NCI-H82 (cell line): ENCODE measurements around the gene SERPINA4.
A peak's percentile ranks its signal among the peaks of the same experiment; 100 is the strongest.

ENCODE experiments used
- DNase-seq: peaks from one replicate; lab custom pipeline; 2025; lab: John Stamatoyannopoulos, UW

The SERPINA4 gene, protein sequence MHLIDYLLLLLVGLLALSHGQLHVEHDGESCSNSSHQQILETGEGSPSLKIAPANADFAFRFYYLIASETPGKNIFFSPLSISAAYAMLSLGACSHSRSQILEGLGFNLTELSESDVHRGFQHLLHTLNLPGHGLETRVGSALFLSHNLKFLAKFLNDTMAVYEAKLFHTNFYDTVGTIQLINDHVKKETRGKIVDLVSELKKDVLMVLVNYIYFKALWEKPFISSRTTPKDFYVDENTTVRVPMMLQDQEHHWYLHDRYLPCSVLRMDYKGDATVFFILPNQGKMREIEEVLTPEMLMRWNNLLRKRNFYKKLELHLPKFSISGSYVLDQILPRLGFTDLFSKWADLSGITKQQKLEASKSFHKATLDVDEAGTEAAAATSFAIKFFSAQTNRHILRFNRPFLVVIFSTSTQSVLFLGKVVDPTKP

DNA sequence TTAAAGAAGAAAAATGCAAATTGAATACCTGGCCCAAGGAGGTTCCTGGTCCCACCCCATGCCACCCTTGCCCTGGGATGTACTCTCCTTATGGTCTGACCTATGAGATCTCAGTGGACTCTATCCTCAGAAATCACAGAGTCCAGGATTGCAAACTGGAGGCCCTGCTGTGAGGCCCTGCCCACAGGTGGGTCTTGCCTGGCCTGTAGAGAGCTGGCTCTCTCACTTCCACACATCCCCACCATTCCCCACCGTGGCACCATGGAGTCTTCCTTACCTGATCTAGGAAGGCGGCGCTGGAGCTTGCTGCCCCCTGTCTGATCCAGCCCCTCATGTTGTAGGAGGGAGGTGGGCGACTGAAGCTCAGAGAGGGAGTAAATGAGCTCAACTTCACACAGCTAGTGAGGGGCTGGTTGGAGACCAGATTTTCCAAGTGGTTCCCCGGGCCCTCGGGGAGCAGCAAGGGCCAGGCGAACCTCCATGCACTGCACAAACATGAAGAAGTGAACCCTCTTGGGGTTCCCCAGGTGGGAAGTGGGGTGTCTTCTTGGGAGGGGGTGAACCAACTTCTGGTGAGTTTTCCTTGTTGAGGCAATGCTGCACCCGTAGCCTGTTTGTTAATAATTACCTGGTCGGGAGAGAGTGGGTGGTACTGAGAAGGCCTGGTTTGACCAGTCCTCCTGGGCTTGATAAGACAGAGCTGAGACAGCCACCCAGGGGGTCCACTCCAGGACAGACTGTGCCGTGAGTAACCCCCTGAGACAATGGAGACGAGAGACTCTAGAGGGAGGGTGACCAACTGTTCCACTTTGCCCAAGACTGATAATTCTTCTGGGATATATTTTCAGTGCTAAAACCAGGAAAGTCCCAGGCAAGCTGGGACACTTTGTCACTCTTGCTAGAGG lies at the start of gene SERPINA4:
SERPINA4 (plus strand) TSS at position 692 of the 905 bp plus-strand sequence. CDS start 2,041 bp downstream, outside the sequence.
- DNase-seq: no peak

DNA sequence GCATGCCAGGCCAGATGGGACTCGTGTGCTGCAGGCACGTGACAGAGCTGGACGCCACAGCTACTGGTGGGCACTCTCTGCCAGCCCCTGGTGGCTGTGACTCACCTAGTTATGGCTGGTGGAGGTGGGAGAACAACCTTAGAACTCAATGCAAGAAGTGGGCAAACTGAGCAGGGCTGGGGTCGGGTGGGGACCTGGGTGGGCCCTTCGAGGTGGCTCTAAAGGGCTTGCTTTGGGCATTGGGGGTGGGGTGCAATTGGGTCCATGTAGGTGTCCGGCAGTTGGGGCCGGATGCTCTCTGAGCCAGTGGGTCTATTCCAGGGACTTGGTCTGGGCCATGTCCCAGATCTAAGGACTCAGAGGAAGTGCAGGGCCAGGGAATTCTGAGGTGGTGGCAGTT lies 46.9 kb upstream of the SERPINA4 start:
- no peak for DNase-seq

DNA sequence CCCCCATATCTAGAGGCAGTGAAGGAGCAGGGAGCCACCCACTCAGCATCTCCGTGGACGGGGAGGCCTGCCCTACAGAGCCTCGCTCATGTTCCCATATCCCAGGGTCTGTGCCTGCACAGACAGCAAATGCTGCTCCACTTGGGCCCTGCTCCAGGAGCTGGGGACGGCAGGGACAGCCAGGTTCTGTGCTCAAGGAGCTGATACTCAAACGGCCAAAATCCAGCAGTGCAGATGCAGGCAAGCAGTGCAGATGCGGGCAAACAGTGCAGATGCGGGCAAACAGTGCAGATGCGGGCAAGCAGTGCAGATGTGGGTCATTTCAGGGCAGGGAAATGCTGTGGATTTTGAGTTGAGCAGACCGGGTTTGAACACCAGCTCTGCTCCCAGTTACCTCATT lies 45.8 kb upstream of the SERPINA4 start:
- DNase-seq: no peak

DNA sequence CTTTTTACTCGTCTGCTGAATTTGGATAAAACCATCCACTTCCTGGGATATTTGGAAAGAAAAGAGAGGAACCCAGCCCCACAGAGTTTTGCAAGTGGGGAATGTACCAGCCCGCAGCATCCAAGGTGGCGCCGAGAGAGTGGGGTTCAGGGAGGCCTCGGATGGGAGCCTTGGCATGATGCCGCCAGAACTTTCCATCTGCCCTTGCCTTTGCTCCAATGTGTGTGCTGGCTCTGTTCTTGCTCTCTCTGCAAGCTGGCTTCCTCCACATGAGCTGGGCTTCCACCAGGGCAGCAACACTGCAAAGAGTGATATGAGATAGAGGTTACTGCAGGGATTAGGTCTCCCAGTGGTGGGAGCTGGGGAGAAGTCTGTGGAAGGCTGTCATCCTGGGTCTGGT lies 45.4 kb upstream of the SERPINA4 start:
- no peak for DNase-seq

DNA sequence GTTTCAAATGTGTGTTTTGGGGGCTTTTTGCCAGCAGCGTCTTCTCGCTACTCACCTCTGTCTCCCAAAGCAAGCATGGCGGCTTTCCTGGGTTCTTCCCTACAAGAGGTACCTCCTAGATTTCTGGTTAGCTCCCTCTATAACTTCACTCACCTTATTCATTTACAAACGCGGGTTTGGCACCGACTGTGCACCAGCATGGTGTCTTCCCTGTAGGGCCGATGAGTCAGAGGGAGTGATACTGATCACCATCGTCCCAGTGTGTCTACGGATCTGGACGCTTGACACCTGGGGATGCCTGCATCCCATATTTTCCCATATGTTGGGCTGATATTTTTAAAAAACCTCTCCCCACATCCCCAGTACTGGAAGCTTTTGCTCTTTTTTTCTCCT lies 44.0 kb upstream of the SERPINA4 start:
- no peak for DNase-seq

DNA sequence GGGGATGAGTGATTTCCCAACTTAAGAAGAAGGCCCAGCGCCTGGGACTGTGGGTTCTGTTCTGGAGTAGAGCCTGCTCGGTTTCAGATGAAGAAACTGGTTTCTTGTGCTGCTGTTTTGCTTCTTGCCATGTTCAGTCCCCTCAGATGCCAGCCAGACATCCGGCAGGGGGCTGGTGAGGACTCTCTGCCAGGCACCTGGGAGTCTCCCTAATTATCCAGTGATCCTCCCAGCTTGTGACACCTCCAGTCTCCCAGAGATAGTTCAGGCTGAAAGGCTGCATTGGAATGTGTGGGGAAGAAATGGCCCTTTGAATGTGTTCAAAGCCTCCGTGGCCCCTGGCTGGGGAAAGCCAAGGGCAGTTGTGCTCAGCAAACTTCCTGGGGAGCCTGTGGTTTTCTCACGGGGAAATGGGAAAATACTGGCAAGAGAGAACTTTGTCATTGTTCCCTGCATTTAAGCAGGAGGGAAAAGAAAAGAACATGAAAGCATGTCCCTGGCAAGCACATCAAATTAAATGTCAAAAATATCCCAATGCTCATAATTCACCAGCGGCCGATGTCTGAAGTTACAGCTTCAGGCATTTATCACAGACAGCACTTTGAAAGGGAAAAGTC lies 43.5 kb upstream of the SERPINA4 start:
- DNase-seq: no peak

DNA sequence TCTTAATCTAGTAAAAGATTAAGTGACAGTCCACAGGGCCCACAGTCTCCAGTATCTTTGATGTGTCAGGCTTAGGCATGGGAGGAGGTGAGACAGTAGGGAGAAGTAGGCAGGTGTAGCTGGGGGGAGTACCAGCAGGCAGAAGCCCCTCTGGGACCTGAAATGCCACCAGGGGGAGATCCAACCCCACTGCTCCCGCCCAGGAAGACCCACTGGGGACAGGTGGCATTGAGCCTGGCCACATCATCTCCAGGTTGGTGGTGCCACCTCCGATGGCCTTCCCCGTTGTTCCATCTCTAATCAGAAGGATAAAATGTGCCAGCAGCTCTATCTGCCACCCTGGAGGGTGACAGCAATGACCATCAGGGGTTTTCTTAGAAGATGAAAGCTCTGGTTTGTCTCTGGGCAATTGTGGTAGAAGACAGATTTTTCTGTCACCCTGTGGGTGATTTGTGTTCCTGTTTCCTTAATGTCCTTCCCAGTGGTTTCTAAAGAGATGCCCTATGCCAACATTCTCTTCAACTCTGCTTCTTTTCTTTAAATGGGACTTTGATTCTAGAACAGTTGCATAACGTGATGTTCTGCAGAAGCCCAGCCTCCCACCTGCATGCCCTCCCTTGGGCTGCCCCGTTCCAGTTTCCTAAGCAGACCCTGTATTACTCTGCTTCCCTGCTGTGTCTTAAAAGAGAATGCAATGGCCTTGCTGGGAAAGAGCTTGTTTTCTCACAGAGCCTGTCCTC lies 39.7 kb upstream of the SERPINA4 start:
- DNase-seq: no peak

DNA sequence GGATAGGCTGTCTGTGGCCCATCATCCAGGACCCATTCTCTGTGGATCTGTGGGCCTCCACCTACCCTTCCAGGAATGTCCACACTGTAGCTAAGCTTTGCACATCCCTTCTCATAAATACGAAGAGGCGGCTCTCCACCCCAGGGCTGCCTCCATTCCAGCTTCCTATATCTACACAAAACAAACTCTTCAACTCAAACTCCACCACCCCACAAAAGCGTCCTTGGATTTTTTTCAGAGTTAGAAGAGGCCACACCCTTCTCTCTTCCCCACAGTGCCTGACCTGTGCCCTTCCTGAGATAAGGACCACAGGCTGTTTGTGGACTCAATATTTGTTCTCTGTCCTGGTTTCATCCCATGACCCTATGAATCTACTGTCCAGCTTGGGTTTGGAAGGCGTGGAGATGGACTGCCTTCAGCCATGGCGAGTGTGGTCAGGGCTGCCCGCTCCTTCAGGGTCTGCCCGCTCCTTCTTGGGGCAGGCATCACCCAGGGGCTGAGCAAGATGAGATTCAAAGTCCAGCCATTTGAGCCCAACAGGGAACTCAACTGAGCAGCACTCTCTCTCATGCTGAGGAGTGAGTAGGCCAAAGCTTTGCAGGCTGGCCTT lies 39.0 kb upstream of the SERPINA4 start:
- no peak for DNase-seq

DNA sequence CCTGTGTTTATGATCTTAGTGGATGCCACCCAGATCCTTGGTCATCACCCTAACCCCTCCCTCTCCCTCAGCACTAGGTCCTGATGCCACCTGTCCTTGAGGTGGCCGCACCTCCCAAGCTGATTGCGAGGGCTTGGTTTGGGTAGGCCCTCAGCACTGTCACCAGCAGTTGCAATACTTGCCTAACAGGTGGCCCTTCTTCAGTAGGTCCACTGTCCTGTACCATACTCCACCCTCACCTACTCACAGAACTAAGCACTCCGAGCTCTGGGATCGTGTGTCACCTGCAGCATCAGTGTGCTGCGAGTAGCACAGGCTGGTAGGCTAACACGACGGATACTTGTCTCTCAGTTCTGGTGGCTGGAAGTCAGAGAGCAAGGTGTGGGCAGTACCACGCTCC lies 38.0 kb upstream of the SERPINA4 start:
- no peak for DNase-seq

DNA sequence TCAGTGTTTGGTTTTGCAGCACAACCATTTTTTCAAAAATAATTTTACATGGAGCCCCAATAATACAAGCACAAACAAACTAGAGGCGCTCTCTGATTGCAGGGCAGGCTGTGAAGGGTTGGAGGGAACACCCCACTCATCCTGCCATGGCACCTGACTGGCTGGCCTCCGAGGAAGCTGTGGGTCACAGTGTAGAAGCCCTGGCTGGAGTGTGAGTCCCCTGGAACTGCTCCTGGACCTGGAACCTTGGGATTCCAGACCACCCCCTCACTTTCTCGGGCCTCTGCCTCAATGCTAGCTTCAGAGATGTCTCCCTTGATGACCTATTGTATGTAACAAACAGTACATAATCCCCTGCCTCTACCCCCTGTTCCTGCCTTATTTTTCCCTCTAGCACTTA lies 37.1 kb upstream of the SERPINA4 start:
- no peak for DNase-seq

DNA sequence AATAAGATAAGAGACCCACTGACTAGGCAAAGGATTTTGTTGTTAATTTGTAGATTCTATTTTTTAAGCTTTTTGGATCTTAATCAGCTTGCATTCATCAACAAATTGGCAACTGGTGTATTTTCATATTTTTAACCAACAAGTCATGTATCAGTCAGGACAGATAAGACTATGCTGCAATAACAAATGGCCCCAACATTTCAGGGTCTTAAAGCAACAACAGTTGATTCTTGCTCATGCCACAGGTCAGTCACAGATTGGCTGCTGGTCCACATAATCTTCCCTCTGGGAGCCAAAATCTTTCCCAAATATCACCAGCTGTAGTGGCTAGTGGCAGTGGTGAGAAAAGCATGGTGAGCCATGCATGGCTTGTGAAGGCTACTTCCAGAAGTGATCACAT lies 30.1 kb upstream of the SERPINA4 start:
- DNase-seq: no peak

DNA sequence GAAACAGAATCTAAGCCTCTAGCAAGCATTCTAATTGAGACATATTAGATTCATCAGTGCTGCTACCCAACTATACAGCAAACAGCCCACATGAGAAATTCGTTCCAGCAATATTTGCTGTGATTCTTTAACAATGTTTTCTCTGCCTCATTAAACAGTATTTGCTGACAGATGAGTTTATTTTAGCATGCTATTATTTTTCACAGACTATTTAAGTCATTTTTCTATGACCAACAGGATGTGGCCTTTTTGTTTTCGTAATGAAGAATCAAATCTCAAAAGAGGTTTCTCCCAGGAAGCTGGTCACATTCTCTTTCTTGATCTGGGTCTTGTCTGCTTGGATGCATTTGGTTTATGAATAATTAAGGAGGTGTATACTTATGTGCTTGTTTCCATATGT lies 28.8 kb upstream of the SERPINA4 start:
- no peak for DNase-seq

DNA sequence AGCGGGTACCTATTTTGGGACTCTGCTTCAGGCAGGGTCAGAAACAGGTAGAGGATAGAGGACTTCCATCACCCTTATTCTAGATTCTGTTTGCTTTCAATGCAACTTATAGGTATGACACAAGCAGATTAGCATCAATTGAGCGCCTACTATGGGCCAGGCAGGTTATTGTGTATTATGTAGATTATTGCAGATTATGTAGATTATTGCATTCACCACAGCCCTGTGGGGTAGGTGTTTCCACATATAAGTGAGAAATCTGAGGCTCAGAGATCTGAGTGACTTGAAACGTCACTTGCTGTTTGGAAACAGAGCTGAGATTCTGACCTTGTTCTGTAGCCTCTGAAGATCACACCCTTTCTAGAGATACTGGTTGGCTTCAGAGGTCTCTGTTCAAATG lies 25.7 kb upstream of the SERPINA4 start:
- DNase-seq: no peak

DNA sequence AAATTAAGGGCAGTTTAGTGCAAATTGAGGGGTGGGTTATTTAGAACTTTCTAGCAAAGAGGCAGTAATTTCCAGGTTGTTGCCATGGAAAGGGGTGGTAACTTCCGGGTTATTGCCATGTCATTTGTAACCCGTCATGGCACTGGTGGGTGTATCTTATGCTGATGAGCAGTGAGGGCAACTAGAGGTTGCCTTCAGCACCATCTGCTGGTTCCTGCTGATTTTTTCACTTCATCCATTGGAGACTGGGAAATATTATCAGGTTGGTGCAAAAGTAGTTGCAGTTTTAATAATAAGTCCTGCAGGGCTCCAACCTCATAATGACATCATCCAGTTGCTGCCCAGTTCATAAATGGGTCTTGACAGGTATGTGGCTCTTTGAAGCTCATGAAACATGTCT lies 24.4 kb upstream of the SERPINA4 start:
- DNase-seq: peak; percentile 3

DNA sequence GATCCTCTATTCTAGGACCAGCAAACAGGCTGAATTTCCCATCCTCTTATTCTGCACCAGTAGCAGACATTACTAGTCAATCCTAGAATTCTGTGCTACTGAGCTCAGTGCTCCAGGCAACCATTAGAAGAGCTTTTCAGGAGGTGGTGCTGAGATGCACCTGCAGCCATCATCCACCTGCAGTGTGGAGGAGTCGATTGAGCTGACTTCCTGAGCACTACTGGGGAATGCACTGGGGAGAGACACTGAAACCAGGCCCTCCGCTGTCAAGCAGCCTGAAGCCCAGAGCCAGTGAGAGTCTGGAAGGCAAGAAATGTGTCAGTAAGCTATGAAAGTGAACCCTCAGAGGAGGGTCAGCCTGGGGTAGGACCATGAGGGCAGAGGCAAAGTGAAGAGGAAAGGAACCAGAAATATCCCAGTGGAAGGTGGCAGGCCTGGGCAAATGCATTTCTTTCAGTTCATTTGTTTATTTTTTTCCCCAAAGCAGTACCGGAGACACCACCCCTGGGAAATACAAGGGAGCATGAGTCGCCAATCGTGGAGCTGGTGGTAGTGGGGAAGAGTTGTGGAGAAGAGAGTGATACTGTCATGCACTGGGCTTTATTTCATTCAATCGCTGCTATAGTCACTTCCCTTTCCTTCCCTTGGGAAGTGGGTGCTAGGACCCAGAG lies 23.0 kb upstream of the SERPINA4 start:
- no peak for DNase-seq

DNA sequence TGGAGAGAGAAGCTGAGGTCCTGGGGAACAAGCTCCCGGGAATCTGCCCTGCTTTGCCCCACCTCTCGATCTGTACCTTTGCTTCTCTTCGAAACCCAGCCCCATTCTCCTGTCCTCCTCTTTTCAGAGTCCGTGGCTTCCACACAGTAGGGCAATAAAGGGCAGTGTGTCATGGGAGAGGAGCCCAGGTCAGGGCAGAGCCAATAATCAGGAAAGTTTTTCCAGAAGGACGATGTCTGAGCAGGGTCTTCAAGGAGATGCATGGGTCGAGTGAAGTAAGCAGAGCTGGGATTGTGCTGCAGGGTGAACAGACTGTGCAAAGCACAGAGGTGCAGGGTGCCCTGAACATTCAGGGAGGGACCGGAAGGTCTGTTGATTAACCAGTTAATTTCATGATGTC lies 22.1 kb upstream of the SERPINA4 start:
- no peak for DNase-seq

DNA sequence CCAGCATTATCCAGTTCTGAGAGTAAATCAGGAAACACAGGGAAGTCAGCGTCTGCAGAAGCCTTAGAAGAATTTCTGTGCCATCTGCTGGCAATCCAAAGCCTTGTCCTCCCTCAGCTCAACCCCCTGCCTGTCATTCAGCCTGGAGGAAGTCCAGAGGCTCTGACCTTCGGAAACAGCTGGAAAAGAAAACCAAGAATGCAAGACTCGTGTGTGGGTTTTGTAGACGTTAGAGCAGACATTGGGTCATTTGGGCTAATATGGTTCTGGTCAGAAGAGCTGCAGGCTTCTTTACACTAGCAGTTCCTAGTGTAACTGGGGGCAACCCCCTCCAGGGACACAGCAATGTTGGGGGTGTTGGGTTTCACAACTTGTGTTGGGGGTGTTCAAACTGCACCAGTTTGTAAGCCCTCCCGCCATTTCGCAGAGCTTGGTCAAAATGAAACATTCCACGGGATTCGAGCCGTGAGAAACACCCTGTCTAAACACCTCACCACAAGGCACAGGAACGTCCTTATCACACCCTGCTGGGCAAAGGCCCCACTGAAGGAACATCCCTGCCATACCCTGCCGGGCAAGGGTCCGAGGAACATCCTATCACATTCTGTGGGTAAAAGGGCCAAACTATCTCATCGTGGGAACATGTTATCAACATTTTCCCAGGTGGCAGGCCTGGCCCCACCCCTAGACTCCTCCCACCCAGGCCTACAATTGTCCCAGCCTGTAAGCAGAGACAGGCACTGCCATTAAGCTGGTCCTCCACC lies 21.0 kb upstream of the SERPINA4 start:
- no peak for DNase-seq

DNA sequence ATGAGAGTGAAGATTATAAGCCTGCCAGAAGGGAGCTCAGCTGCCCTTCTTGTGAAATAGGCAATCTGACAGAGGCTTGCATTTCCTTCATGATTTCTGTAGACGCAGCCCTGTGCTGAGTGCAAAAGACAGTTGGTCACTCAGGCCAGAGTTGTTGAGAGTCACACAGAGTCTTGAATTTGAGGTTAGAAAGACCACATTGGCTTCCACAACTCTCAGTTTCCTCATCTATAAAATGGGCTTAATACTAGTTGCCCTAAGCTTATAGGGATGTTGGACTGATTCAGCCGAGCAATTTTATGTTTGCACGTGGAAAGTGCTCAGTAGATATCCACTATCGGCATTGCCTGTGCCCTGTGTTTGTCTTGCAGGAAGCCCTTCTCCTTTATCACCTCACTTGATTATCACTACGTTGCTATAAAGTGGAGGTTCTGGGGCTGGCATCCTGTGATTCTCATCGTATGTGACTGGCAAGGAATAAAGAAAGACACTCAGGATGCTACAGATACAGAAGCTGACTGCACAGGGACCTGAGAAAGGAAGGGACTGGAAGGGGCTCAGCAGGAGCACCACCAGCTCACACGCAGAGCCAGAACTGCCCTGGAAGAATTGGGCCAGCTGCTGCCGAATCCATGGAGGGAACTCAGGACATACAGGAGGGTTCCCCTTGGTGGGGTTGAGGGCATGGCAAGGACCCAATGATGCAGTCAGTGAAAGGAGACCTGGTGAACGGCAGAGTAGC lies 19.8 kb upstream of the SERPINA4 start:
- no peak for DNase-seq

DNA sequence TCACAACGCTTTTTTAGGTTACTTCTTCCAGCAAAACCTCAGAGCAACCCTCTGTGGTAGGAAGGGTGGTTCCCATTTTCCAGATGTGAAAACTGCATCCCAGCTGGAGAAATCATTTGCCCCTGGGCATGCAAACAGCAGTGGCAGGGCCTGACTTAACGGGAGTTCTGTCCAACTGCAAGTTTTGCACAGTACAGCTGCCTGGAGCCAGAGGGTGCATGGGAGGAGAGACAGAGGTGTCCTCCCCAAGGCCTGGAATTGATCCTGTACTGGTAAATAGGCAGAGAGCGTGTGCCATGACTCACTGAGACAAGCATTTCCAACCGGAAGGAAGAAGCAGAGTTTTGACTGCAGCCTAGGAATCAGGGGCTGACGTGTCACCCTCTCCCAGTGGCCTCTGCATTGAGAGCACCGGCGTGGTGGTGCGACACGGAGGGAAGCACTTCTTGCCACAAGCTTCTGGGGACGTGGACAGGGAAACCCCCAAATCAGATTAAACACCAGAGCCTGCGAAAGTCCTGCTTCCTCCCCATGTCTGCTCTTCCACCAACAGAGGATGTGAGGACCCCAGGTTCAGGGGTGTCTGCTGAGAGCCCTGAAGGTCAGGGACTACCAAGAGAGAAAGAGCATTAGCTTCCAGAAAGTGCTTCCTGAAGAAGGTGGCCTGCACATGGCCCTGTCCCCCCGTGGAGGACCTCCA lies 19.0 kb upstream of the SERPINA4 start:
- DNase-seq: no peak
